Epithelial cell of prostate (primary cell): ENCODE data around the gene TMA7.

Experiments used
- DNase-seq: peaks from one replicate; pipeline ENCODE4 v3.0.0-alpha.2; 2011; ENCODE audit warnings: low read depth, low spot score
- H3K27ac ChIP-seq: fragments of 450-650 bp; 2 replicates; pipeline ENCODE4 v1.5.1; 2017; ENCODE audit warnings: mild to moderate bottlenecking

Gene TMA7

GRCh38 chr3:48420561-48420960 is 19.5 kb upstream of the TMA7 start:
- no peak for DNase-seq
- H3K27ac ChIP-seq, result no peak overlapping the region

GRCh38 chr3:48422272-48422671 is 17.8 kb upstream of the TMA7 start:
- DNase-seq, result no peak
- no peak overlapping the region for H3K27ac ChIP-seq

- DNase-seq, result no peak
- no peak overlapping the region for H3K27ac ChIP-seq
Observed at GRCh38 chr3:48422681-48423080, 17.4 kb upstream of the TMA7 start.

GRCh38 chr3:48423241-48423882 is 16.7 kb upstream of the TMA7 start:
- H3K27ac ChIP-seq, result no peak overlapping the region
- DNase-seq, result no peak

- no peak for DNase-seq
- no peak overlapping the region for H3K27ac ChIP-seq
Observed at GRCh38 chr3:48423883-48424695, 16.0 kb upstream of the TMA7 start.

- no peak overlapping the region for H3K27ac ChIP-seq
- no peak for DNase-seq
Observed at GRCh38 chr3:48425281-48425812, 14.7 kb upstream of the TMA7 start.

- no peak for DNase-seq
- H3K27ac ChIP-seq, result peak overlapping the region; percentile 92
Observed at GRCh38 chr3:48426401-48426909, 13.6 kb upstream of the TMA7 start.

- H3K27ac ChIP-seq, result peak overlapping the region; percentile 92
- DNase-seq, result no peak
Observed at GRCh38 chr3:48426944-48427629, 13.0 kb upstream of the TMA7 start.

- no peak for DNase-seq
- H3K27ac ChIP-seq, result peak overlapping the region; percentile 92
Observed at GRCh38 chr3:48427630-48427962, 12.5 kb upstream of the TMA7 start.

GRCh38 chr3:48428088-48428571 is 11.9 kb upstream of the TMA7 start:
- no peak for DNase-seq
- peak overlapping the region; percentile 92 for H3K27ac ChIP-seq

GRCh38 chr3:48428572-48429316 is 11.3 kb upstream of the TMA7 start:
- no peak for DNase-seq
- peak overlapping the region; percentile 92 for H3K27ac ChIP-seq

- no peak for DNase-seq
- H3K27ac ChIP-seq, result peak overlapping the region; percentile 92
Observed at GRCh38 chr3:48429317-48429959, 10.6 kb upstream of the TMA7 start.

- DNase-seq, result peak; percentile 54
- H3K27ac ChIP-seq, result peak within 1 kb of the TSS; percentile 92
Observed at GRCh38 chr3:48429960-48430707, 9.9 kb upstream of the TMA7 start, which contains the start of gene PLXNB1. TSS of gene PLXNB1 (minus strand) at chr3:48430086. CDS start at chr3:48424611, 5,475 bp downstream.

- DNase-seq, result no peak
- peak overlapping the region; percentile 92 for H3K27ac ChIP-seq
Observed at GRCh38 chr3:48430708-48431101, 9.4 kb upstream of the TMA7 start.

GRCh38 chr3:48431224-48432029 is 8.6 kb upstream of the TMA7 start:
- peak overlapping the region; percentile 92 for H3K27ac ChIP-seq
- no peak for DNase-seq

- peak overlapping the region; percentile 92 for H3K27ac ChIP-seq
- peak; percentile 79 for DNase-seq
Observed at GRCh38 chr3:48432411-48433371, 7.4 kb upstream of the TMA7 start.
